AG10803 (cell line): Measurements from ENCODE around the gene AJUBA.

Experiments
- DNase-seq: peaks from one replicate; pipeline ENCODE4 v3.0.0; 2010; ENCODE audit warnings: low read depth
- H3K4me3 ChIP-seq: 2 replicates; pipeline ENCODE4 v1.5.1; 2011; ENCODE audit warnings: mild to moderate bottlenecking, low read length, control low read depth
- TF ChIP-seq, protein P1 (sequence below): conservative IDR thresholded peaks from 2 replicates; pipeline ENCODE4 v1.5.1; 2011; ENCODE audit warnings: mild to moderate bottlenecking, low read length, control low read depth, inconsistent platforms

The AJUBA gene

DNA sequence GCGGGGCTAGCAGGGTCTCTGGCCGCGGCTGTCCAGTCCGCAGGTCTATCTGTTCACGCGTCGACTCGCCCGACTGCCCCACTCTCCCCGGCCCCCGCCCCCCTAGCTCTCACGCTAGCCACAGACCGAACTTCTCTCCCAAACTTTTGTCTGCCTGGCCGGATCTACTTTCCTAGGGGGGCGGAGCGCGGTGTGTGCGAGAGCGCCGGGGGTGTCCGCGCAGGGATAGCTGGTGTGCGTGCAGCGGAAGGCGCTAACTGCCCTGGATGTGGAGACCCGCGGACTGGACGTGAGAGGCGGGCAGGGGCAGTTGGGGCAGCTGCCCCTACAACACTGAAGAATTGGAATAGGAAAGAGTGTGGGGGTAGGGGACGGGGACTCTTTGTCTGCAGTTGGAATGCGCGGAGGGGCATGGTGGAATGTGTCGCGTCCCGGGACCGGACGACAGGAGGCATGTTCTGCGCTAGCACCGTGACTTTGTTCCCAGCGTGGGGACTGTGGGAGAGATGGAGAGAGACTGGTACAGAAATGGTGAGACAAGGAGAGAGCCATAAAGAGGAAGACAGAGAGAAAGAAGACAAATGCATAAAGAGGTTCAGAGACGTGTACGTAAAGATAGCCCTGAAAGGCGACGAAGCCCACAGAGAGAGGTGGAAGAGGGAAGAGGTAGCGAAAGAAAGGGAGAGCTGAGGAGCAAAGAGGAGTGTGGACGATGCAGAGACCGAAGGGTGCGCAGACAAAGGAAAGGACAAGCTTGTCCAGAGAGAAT is at the start of gene AJUBA:
AJUBA (minus strand) TSS at position 75 of the 769 bp plus-strand sequence. CDS start 285 bp downstream, outside the sequence.
- TF ChIP-seq, protein P1, sequence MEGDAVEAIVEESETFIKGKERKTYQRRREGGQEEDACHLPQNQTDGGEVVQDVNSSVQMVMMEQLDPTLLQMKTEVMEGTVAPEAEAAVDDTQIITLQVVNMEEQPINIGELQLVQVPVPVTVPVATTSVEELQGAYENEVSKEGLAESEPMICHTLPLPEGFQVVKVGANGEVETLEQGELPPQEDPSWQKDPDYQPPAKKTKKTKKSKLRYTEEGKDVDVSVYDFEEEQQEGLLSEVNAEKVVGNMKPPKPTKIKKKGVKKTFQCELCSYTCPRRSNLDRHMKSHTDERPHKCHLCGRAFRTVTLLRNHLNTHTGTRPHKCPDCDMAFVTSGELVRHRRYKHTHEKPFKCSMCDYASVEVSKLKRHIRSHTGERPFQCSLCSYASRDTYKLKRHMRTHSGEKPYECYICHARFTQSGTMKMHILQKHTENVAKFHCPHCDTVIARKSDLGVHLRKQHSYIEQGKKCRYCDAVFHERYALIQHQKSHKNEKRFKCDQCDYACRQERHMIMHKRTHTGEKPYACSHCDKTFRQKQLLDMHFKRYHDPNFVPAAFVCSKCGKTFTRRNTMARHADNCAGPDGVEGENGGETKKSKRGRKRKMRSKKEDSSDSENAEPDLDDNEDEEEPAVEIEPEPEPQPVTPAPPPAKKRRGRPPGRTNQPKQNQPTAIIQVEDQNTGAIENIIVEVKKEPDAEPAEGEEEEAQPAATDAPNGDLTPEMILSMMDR = no peak
- H3K4me3 ChIP-seq = peak within 1 kb of the TSS; percentile 91
- DNase-seq = peak; percentile 96

DNA sequence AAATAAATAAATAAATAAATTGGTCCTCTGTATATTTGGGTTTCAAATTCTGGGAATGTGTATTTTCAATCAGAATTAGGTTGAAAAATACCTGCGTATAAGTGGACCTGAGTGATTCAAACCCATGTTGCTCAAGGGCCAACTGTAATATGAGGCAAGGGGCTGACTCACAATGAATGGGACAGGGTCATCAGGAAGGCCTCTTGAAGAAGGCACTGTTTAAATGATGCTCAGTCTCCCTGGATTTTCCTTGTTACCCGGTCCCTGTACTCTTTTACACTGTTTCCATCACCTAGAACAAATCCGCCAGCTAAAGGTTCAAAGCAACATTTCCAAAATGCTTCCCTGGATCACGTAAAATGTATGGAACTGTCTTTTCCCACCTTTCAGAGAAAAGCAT is 48.6 kb upstream of the AJUBA start:
- TF ChIP-seq, protein P1 = no peak
- no peak for DNase-seq
- no peak overlapping the region for H3K4me3 ChIP-seq

DNA sequence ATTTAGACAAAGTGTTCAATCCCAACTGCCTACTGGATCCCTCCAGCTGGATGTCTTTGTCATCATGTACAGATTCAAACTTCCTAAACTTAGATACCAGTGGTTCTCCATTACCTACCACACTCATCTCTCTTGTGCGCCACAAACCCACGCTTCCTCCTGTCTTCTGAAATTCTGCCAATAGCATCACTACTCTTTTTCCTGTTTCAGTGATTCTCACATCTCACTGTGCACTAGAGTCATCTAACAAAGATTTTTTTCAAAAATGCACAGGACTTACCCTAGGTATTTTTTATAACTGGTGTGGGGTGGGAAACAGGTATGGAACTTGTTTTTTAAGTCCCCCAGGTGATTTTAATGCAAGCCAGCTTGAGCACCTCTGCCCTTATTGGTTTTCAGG is 46.4 kb upstream of the AJUBA start:
- no peak for DNase-seq
- no peak overlapping the region for H3K4me3 ChIP-seq
- TF ChIP-seq, protein P1 = no peak

DNA sequence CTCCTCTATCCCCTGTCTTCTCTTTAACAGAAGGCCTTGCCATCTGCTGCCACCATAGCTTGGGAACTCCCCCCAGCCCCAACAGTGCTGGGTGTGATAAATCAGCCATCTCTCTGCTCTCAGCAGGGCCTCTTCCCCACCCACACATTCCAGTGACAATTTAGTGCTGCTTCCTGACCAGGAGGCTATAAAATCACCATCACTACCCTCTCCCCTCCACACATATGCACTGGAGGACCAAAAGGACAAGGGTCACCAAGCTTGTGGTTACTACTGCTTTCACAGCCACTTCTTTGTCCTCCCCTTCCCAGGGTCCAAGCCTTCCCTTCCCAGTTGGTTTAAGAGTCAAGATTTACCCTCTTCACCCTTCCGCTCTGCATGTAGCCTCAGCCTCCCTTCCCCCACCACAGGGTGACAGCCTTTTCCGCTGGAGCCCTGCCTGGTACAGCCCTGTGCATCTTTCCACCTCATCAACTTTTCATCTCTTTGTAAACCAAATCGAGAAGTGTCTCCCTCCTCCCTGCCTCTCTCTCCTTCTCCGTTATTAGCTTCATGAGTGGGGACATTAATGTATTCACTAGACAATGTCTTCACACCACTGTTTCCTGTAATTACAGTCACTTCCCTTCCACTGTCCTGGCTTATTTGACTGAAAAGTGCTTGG is 42.9 kb upstream of the AJUBA start:
- TF ChIP-seq, protein P1 = no peak
- no peak overlapping the region for H3K4me3 ChIP-seq
- no peak for DNase-seq

DNA sequence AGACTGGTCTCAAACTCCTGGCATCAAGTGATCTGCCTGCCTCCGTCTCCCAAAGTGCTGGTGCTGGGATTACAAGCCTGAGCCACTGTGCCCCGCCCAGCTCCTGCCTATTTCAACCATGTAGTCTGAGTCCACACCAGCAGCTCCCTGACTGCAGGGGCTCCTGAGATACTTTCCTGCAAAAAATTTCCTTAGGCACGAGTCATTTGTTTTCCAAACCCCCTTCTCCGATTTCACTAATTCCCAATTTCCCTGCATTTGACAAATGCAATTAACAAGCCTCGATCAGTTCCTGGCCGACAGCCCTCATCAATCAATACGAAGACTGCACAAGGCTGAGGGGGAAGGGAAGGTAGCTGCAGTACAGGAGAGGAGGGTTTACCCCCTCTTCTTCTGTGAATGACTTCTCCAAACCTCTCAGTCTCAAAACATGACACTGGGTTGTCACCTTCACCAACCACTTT is 42.3 kb upstream of the AJUBA start:
- no peak for DNase-seq
- H3K4me3 ChIP-seq = no peak overlapping the region
- TF ChIP-seq, protein P1 = no peak

DNA sequence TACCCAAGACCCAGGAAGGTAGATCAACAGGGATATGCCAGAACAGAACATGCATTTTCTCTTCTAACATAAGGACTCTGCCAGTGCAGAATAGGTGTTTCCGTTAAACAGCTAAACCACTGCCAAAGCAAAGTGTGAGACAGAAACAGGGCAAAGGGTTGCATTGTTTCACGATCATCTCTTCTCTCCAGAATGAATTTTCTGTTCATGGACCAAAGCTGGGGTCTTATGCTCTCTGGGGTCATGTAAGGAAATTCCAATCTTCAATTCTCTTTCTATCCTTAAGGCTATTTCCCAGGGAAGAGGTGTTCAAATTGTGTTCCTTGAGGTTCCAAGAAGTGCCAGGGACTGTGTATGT is 41.4 kb upstream of the AJUBA start:
- DNase-seq = no peak
- TF ChIP-seq, protein P1 = no peak
- H3K4me3 ChIP-seq = no peak overlapping the region
